NCI-H1436 (cell line): ENCODE results near the gene PRR15L.

Experiments used
- DNase-seq: peaks from one replicate; lab custom pipeline; 2025; lab: John Stamatoyannopoulos, UW

The PRR15L gene

DNA sequence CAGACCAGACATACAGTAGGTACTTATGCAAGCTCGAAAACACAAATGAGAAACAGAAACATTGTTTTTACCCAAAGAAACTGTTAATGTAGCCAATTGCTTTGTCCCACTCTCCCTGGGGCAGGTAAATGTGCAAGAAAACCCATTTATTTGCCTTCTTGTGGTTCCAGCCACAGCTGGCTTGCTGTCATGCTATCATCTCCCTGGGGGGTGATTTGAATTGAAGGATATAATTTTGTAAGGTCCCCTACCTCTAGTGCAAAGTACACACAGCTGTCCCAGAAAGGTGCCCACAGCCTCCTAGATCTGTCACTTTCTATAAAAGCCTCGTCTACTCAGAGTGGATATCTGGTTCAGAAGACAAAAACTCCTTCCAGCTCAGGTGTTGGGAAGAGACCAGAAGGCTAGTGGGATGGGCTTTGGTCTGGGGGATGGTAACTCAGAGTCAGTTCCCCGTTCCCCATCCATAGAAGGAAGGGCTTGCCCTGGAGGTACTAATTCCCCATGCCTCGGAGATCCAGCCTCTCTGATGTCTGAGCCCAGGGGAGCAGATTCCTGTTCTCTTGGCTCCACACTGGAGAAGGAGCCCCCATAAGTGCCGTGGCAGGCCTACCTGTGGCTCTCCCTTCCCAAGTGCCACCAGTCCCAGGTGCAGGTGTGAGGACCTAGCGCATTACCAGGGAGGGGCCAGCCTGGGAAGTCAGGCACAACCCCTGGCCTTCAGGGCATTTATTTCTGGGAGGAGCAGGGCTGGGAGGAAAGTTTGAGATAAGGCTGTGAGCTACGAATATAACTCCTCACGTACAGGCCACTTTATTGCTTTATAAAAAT, 2.4 kb upstream of the PRR15L start:
- peak; percentile 89 for DNase-seq

DNA sequence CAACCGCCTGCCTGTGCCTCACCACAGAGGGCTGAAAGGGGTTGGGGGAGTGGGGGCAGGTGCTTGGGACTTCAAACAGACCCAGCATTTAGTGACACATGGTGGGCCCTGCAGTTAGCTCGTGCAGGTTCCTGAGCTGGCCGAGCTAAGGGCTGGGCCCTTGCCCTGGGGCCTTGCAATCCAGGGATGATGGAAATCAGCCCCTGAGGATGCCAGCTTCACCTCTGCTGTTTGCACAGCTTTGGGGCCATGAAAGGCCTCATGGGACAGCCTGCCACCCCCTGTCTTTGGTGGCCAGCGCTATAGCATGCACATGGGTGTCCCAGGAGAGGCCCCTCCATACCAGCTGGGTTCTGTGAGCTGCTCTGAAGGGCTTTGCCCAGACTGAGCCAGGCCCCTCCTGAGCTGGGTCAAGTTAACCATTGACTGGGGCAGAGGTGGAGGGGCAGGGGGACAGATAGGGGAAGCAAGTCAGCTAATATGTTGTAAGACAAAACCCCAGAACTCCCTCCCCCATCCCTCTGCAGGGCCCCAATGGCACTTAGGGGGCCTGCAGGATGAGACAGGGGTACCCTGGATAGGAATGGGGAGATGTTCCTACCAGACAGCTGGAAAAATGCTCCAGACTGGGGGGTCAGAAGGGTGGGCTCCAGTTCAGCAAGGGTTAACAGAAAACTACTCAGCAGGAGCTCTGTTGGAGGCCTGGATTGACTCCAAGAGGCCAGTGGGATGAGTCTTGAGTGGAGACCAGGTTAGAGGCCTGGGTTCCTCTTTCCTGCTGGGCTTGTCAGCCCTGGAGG, 692 bp downstream of the PRR15L start:
- DNase-seq = peak; percentile 21

DNA sequence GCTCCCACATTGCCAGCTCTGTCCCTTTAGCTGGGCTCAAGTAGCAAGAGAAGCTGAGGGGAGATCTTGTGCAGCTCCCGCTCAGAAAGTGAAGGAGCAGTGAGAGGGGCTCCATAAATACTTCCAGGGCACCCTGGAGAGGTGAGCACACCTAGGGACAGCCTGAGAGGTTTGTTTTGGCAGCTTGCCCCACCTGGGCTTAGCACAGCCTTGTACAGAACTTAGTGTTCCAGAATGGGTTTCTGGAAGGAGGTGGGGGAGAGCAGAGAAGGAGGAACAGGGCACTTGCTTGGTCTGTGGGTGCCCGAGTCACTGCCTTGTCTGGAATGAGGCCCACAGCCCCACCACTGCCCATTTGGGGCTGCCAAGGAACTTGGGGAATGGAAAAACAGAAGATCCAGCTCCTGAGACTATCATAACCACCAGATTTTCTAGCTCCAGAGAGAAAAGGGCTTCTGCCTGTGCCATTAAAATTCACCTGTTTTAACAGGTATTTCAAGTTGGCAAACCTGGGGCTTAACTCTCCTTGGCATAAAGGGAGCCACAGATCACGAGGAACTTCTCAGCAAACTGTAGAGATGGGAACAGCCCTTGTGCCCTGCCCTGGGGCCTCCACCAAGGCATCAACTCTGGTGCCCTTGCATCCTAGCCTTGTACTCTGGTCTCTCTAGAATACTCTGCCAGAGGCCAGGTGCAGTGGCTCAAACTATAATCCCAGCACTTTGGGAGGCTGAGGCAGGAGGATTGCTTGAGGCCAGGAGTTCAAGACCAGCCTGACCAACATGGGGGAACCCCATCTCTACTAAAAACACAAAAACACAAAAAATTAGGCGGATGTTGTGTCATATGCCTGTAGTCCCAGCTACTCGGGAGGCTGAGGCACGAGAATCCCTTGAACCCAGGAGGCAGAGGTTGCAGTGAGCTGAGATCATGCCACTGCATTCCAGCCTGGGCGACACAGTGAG, 1.9 kb downstream of the PRR15L start:
- DNase-seq = peak; percentile 39

DNA sequence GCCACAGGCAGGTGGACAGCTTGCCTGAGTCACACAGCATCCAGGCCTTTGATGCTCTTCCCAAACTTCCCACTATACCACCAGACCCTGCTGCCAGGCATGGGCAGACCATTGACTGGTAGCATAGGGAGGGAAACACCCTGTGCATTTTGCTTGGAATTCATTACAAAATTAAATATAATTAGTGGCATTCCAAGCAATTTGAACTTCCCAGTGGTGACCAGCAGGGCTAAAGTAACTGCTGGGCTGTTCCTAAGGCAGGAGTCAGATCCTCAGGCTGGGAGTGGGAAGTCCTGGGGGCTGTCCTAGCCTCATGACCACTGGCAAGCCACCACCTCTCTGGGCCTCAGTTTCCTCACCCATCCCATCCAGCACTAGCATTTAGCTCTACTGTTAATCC, 3.8 kb downstream of the PRR15L start:
- no peak for DNase-seq

DNA sequence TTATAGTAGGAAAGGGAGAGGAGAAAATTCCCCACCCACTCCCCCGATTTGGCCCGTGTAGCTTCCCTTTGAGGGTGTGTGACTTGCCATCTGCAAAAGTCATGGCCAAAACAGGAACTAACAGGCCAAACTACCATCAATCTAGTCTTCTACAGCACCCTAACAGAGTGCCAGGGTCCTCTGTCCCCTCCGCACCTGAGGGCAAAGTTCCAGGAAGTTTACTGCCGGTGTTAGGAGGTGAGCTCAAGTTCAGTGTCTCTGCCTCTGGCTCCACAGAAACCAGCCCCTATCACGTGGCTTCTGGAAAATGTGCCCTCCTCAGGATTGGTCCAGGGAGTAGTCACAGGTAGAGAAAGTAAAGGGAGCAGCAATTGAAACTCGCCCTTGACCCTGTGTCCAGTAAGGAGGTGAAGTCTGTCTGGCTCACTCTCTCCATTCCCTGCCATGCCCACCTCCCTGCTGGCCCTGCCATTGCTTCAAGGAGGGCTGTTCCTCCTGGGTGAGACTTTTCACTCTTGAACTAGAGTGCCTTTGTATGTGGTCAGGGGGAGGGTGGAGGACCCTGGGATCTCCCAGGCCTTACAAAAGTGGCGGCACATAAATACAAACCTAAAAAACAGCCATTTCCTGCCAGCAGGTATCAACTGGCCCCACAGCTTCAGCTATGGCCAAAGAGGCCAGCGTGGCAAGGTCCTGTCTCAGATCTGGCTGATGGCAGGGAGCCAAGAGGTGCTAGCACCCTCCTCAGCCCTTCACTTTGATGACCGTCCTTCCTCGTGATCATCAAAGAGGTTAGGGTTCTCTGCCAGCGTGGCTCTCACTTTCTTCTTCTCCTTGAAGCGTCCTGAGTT, 5.3 kb downstream of the PRR15L start:
- no peak for DNase-seq

DNA sequence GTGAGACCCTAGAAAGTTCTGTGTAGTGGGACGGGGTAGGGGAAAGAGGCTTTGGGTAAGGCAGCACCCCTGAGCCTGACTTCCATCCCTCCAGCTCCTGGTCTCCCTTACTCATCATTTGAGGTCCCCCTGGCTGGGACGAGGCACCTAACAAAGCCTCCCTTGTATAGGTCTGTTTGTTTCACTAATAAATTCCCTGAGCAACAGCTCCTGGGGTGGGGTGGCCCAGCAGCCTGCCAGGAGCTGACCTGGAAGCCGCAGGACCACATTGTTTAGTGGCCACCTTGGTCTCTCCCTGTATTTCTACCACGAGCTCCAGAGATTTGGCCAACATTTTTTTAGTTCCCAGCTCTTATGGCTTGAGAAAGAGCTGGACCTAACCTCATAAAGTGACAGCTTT, 7.2 kb downstream of the PRR15L start:
- no peak for DNase-seq

DNA sequence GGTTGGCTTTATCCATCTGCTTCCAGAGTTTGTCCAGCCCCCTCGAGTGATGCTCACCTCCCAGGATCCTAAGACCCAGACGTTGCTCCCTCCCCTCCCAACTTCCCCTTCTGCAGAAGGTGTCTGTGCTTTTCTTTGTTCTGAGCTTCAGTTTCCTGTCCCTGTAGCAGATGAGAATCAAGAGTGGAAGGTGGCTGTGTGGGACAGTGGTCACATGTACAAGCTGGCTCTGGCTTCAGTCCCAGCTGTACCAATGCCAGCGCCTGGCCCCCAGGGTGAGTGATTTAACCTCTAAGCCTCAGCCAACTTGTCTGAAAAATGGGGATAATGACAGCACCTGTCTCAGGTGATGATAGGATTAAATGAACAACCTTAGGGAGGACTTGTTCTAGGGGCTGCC, 7.7 kb downstream of the PRR15L start:
- DNase-seq = no peak

DNA sequence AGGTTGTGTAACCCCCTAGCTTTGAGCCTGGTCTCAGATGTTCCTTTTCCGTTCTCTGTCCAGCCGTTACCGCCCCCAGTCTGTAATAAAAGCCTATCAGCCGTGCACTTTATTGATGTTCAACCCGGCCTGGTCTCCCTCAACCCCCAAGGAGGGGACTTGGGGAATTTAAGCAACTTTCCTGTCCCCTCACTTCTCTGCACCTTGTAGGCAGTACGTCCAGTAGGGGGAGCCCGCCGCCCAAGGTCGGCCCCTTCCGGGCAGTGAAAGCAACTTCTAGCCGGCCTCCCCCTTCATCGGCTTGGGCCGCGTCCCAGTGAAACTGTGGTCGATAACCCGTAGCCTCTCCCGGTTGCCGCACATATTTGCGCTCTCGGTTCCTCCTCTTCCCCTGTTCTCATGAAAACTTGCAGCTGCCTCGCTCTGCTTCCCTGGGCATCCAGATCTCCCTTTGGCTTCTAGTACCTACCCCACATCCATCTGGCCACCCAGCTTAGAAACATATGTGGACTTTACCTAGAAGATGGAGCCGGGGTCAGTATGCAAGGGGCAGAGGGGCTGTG, 8.4 kb downstream of the PRR15L start:
- peak; percentile 82 for DNase-seq

DNA sequence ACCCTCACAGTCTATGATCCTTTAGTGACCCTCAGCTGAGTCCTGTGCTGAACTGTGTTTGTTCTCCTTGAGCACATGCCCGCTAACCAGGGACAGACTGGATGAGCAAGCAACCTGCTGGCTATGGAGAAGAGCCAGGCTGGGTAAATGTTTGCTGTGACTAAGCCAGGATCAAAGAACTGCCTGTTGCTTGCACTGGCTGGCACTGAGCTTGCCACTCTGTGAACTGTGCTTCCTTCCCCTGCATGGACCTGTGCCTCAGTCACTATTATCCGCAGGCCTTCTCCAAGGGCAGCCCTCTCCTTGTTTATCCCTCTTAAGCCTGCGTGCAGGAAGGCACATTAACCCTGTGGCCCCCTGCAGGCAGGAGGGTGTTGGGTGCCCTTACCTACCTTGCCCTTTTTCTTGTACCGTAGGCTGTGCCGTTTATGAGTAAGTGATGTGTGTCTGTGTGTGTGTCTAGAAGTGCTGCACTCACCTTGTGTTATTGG, 8.9 kb downstream of the PRR15L start:
- DNase-seq = no peak

DNA sequence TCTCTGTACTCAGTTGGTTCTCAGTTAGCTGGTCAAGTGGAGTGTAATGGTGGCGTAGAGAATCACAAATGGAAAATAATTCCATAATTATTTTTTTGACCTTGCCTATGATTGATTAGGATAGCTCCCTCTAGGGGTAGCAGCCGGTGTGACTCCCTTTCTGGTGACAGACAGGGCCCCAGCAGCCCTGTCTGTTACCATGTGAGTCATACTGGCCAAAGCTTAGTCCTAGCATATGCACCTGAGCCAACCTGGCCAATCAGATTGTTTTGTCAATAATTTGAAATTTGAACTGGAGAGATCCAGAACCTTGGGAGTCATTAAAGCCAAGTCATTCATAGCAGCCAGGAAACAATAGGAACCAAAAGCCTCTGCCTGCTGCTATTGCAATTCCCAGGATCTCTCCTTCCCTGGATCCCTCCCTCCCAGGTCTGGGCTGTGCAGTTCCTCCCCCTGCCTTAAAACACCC, 10.7 kb downstream of the PRR15L start:
- peak; percentile 80 for DNase-seq

DNA sequence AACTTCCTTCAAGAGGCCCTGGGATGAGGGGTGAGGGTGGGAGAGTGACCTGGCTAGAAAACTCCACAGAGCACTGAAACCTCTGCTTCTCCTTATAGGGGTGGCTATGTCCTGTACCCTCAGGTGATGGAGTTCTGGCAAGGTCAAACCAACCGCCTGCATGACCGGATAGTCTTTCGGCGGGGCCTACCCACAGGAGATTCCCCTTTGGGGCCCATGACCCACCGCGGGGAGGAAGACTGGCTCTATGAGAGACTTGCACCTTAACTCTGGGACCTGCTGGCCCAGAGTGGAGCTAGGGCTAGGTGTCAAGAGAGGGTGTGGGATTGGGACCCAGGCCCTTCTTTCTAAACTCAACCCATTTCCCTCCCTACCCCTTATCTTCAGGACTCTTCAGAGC, 11.2 kb downstream of the PRR15L start:
- DNase-seq = no peak

DNA sequence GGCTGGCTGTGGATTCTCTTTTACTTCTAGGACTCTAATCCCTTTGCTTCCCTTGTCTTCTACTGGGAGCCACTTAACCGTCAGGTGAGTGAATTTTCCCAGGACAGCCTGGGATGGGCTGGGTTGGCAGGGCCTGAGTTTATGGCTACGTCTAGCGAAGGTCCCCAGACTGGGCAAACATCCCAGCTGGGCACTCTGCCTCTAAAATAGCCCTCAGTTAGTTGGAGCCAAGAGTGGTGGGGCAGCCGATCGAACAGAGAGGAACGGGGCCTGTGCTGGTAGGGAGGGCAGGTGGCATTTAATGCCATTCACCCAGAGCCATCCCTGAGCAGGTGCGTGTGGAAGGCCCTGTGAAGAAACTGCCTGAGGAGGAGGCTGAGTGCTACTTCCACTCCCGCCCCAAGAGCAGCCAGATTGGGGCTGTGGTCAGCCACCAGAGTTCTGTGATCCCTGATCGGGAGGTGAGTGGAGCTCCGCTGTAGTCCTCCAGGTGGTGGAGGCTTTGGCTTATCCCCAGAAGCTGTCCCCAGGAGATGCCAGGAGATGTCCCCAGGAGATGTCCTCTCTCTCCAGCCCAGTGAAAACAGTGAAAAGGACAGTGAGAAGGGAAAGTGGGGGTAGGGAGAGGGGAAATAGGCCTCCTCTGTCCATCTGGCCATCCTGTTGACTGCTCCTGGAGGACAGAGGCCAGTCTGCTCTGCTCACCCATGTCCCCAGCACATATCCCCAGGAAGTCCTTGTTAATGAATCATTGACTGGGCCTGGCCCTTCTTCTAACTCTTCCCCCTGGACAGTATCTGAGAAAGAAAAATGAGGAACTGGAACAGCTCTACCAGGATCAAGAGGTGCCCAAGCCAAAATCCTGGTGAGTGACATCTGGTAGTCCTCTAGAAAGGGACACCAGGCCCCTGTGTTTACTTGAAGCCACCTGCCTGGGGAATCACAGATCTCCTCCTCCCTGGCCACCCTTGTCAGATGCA, 11.9 kb downstream of the PRR15L start:
- no peak for DNase-seq

DNA sequence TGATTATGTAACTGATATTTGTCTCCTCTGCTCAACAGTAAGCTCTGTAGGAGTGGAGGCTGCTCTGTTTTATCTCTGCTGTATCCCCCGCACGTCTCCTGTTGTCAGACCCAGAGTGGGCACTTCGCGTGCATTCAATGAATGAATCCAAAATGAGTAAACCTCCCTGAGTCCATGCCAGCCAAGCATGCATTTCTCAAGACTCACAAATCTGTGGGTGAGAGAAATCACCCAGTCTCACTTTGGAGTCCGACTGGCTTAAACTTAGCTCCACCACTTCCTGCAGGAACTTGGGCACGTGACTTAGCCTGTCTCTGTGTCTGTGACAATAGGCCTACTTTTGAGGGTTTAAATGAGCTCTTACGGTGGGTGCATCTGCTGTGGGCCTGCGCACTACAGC, 12.6 kb downstream of the PRR15L start:
- no peak for DNase-seq

DNA sequence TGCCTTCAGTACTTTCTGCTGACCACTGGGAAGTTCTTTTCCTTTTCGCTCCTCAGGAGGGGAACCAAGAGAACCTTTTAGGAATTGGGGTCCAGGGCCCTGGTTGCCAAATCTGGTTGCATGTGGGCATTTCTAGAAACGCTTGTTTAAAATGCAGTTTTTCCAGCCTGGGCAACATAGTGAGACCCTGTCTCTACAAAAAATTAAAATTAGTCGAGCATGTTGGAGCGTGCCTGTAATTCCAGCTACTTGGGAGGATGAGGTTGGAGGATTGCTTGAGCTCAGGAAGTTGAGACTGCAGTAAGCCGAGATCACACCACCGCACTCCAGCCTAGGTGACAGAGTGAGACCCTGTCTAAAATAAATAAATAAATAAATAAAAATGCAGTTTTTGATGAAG, 15.1 kb downstream of the PRR15L start:
- no peak for DNase-seq

DNA sequence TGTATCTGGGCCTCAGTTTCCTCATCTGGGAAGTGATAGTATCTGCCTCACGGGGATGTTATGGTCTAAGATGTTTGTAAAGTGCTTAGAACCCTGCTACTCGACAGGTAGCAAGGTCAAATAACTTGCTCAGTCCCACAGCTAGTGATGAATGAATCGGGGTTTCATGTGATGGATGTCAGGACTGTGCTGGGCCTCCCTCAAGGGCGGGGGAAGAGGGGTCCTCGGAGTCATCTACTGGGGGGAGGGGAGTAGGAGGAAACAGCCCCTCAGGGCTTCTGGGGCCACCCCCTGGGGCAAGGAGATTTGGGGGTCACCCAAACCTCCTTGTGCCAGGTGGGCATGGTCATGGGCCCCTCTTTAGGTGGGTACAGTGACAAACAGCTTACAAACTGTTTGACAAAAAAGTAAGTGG, 15.6 kb downstream of the PRR15L start:
- DNase-seq = no peak

DNA sequence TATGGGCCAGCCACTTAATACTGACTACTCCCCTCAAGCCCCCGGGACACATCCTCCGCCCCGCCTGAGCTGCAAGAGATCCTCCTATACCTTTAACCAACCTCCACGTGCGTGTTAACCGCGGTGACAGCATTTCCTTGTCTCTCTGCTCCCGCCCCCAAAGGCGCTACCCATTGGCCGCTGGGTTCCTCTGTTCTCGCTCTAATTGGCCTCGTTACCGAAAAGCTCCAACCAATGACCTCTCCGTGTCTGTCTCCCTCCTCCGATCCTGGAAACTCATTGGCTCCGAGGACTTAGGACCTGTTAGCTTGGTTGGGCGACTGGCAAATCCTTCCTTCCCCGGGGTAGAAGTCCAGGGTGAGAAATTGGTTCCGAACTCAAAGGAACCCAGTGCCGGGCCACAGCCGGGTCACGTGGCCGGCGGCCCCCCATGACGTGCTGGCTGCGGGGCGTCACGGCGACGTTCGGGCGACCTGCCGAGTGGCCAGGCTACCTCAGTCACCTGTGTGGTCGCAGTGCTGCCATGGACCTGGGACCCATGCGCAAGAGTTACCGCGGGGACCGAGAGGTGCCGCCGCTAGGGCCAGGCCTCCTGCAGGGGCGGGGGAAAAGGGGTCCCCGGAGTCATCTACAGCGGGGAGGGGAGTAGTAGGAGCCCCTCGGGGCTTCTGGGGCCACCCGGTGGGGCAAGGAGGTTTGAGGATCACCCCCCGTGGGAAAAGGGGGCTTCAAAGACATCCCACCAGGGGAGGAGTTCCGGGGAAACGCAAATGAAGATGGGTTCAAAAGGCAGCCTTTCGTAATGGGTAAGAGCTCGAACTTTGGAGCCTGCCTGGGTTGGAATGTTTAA, 16.2 kb downstream of the PRR15L start, which contains the start of gene PNPO:
PNPO (plus strand) TSS at position 326 of the 850 bp plus-strand sequence; CDS start at position 431, 105 bp downstream.
- peak; percentile 98 for DNase-seq

DNA sequence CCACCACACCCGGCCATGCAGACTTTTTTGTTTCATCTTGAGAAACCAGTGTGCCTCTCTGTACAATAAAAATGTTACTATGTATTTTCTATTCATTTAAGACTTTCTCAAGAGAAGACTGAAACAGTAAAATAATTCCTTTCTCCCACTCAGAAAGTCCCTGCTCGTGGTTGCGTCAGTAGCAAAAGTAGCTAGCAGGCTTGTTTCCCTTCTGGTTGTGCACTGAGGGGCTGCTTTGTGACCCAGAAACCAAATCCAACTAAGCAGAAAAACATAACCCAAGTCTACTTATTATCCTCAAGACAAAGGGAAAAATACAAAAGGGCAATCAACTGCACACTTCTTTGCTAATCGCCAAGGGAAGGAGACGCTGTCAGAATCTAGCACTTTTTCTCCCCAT, 19.7 kb downstream of the PRR15L start:
- no peak for DNase-seq

DNA sequence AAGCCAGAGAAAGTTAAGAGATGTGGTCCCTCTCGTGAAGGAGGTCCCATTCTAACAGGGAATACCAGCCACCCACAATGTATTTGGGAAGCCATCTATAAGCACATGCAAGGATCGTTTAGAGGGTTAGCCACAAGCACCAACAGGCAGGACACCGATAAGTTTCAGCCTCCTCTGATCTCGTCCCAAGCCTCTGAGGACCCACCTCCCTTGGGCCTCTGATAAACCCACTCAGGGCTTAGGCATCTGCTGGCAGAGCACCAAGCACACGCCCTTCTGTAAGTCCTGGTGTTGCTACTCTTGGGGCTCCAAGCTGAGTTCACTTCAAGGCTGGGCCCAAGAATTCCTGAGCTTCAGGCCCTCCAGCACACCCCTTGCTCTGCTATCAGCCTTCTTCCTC, 21.7 kb downstream of the PRR15L start:
- DNase-seq = no peak
